ENCODE results near the gene ATXN7. TPM values are rescaled to one million over a fixed set of nuclear protein-coding genes. Genes with fewer than 3 reads are reported as not detected.

Gene ATXN7
- polyA plus RNA-seq (2011; rRNA removed) (11.8 and 15.0 TPM in 2 replicates), polyA minus RNA-seq (2011; rRNA and poly(A)+ RNA removed) (35.9 and 48.5 TPM in 2 replicates)

DNA sequence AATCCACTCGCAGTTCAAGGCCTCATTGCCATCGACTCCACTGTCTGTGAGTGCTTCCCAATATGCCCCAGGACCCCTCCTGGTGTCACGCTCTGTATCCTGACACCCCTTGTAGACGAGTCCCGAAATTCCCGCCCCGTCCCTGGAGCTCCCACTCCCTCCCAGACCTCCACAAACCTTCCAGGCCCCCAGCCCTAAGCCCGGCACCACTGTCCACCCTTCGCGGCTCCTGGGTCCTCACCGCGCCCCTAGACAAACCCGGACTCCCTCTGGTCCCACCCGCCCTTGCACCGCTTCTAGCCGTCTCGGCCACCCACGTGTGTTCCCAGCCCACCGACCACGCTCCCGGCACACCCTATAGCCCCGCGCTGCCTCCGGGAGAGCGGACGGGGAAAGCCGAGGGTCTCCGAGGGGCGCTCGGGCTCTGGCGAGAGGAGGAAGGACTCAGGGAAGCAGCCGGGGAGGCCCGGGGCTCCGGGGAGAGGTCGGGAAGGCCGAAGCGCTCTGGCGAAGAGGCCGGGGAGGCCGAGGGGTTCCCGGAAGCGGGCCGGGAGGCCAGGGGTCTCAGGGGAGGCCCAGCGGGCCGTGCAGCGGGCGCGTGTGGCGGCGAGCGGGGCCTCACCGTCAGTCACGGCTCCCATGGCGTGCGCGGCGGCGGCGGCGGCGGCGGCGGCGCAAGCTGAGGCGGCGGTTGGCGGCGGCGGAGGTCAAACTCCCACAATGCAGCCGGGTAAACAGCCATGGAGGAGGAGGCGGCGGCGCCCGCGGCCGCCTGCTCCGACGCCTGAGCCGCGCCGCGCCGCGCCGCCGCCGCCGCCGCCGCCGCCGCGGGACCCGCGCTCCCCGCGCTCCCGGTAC, at the start of gene ATXN7, which contains the start of gene THOC7:
TSS of gene ATXN7 (plus strand) at position 718 of the 858 bp plus-strand sequence. CDS start 48,732 bp downstream, outside the sequence.
TSS of gene THOC7 (minus strand) at position 656 of the 858 bp plus-strand sequence. CDS start at position 641, 15 bp downstream.
- CTCF ChIA-PET = interaction anchor here (1.2 to 1.4 kb wide), 3 partner anchors 10 to 98 kb away, joined by 3 to 4 read pairs (median 3); no protein-coding TSS in a partner anchor
- POLR2A ChIA-PET = no interaction called here
- DNase-seq (ENCODE audit: low read depth) = no peak
- TF ChIP-seq, protein P1, sequence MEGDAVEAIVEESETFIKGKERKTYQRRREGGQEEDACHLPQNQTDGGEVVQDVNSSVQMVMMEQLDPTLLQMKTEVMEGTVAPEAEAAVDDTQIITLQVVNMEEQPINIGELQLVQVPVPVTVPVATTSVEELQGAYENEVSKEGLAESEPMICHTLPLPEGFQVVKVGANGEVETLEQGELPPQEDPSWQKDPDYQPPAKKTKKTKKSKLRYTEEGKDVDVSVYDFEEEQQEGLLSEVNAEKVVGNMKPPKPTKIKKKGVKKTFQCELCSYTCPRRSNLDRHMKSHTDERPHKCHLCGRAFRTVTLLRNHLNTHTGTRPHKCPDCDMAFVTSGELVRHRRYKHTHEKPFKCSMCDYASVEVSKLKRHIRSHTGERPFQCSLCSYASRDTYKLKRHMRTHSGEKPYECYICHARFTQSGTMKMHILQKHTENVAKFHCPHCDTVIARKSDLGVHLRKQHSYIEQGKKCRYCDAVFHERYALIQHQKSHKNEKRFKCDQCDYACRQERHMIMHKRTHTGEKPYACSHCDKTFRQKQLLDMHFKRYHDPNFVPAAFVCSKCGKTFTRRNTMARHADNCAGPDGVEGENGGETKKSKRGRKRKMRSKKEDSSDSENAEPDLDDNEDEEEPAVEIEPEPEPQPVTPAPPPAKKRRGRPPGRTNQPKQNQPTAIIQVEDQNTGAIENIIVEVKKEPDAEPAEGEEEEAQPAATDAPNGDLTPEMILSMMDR (IDR thresholded peaks at IDR 0.05; ENCODE audit: insufficient read depth, low read depth, low read length) = no peak
- Histone ChIP-seq H3K36me3 (ENCODE audit: control insufficient read depth, insufficient read depth, low read length) (no peaks in the 10 kb centered on the region), H3K4me3 (ENCODE audit: low read depth, low read length) (peak within 1 kb of the TSS; percentile 95), H3K27me3 (ENCODE audit: control insufficient read depth, insufficient read depth, low read length) (no peaks in the 10 kb centered on the region)

DNA sequence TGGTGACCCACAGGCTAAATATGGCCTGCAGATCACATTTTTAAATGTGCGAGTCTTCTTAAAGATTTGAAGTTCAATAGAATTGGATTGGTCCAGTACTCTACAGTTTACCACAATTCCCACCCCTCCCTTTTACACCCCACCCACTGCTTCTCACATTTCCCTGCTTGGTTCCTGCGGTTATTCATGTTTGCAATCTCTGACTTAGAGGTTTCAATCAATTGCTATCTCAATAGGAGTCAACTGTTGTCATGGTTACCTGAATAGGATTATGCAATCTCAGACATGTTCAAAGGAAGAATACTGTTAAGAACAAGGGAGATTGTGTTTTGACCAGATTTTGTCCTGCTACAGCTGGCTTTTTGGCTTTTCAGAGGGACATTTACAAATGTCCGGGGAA, 49.4 kb upstream of the ATXN7 start:
- TF ChIP-seq, protein P1 (IDR thresholded peaks at IDR 0.05; ENCODE audit: insufficient read depth, low read depth, low read length) = no peak
- no peaks in the 10 kb centered on the region for H3K27me3 ChIP-seq (ENCODE audit: control insufficient read depth, insufficient read depth, low read length)
- DNase-seq (ENCODE audit: low read depth) = no peak
- no peaks in the 10 kb centered on the region for H3K36me3 ChIP-seq (ENCODE audit: control insufficient read depth, insufficient read depth, low read length)
- H3K4me3 ChIP-seq (ENCODE audit: low read depth, low read length) = no peak overlapping the region
- ChIA-PET POLR2A (no interaction called here), CTCF (interaction anchor here (1.1 to 11.6 kb wide), 2 partner anchors 176 to 463 kb away, joined by 3 to 207 read pairs; no protein-coding TSS in a partner anchor)

DNA sequence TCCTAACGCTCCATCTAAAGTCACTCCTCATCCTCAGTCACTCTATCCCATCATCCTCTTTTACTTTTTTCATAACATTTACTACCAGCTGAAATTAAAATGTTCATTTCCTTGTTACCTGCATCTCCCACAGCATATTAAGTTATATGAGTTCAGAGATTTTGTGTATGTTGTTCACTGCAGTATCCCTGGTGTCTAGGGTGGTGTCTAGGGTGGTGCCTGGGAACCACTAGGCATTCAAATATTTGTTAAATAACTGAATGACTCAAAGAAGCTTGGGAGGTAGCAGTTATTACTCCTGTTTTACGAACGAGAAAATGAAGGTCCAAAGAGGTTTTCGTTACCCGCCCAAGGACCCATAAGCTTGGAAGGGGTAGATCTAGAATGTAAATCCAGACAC, 46.4 kb upstream of the ATXN7 start:
- no peak for DNase-seq (ENCODE audit: low read depth)
- Histone ChIP-seq H3K27me3 (ENCODE audit: control insufficient read depth, insufficient read depth, low read length) (no peaks in the 10 kb centered on the region), H3K4me3 (ENCODE audit: low read depth, low read length) (no peak overlapping the region), H3K36me3 (ENCODE audit: control insufficient read depth, insufficient read depth, low read length) (no peaks in the 10 kb centered on the region)
- CTCF ChIA-PET = interaction anchor here (0.9 to 11.6 kb wide), 9 partner anchors 9 to 1194 kb away, joined by 3 to 207 read pairs (median 6); no protein-coding TSS in a partner anchor
- POLR2A ChIA-PET = no interaction called here
- TF ChIP-seq, protein P1 (IDR thresholded peaks at IDR 0.05; ENCODE audit: insufficient read depth, low read depth, low read length) = no peak

- no peak overlapping the region for H3K4me3 ChIP-seq (ENCODE audit: low read depth, low read length)
- CTCF ChIA-PET = interaction anchor here (0.7 to 11.6 kb wide), 23 partner anchors 10 to 1196 kb away, joined by 3 to 207 read pairs (median 5); no protein-coding TSS in a partner anchor
- TF ChIP-seq, protein P1 (IDR thresholded peaks at IDR 0.05; ENCODE audit: insufficient read depth, low read depth, low read length) = peak; percentile 72
- no peaks in the 10 kb centered on the region for H3K27me3 ChIP-seq (ENCODE audit: control insufficient read depth, insufficient read depth, low read length)
- no peak for DNase-seq (ENCODE audit: low read depth)
- POLR2A ChIA-PET = no interaction called here
- no peaks in the 10 kb centered on the region for H3K36me3 ChIP-seq (ENCODE audit: control insufficient read depth, insufficient read depth, low read length)
These were observed 45.2 kb upstream of the ATXN7 start for GRCh38 chr3:63818282-63819150.

Measured in BJ (cell line).